GM19238 (cell line): ENCODE measurements around the gene PITPNB.

ENCODE experiments used
- DNase-seq: peaks from one replicate; pipeline ENCODE4 v3.0.0; 2011; ENCODE audit warnings: low spot score; ENCODE audit not compliant: insufficient read length

The PITPNB gene

DNA sequence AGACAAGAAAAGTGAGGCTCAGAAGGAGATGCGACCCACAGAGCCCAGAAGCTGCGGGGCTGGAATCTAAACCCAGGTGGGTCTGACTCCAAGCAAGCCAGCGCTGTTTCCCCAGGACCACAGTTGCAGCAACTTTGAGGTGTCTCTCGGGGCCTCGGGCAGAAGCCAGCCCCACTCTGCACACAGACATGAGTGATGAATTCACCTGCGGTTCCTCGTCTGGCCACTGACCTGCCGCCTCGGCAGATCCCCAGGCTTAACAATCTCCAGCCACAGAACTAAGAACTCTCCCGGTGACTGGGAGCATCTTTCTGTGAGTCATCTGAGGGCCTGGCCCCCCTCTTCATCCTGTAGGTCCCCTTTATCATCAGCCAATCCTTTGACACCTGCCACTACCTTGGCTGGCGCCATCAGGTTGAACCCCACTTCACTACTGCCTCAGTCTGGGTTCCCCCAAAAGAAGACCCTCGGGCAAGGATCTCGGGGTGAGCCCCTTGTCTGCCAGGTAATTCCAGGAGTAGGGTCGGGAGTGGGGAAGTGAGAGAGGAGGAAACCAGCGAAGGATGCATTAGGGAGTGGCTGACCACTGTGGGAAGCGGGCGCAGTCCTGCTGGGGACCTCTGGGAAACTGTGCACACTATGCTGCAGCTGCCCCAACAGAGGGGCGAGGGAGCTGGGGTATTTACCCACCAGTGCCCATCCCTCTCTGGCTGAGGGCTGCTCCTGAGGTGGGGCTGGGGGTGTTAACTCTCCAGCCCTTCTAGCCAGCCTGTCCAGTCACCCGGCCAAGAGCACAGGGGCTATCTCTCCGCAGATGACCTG lies 84.5 kb downstream of the PITPNB start:
- DNase-seq = no peak

- DNase-seq = no peak
Observed at GRCh38 chr22:27833803-27834202, 85.3 kb downstream of the PITPNB start.

DNA sequence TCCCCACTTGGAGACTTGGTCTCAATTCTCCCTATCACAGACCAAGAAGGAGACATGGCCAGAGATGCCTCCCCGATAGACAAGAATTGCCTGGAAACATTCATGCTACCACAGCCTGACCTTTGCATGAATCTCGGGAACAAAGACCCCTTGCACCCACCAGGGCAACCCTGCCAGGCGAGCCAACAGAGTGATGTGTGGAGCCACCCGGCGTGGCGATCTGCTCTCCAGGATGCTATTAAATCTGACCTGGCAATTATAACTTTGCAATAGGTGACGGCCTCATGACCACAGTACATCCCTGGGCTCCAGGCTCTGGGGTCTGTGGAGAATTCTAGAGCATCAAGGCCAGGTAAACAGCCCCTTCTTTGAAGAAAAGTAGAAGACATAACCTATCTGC lies 86.5 kb downstream of the PITPNB start:
- DNase-seq = no peak

- DNase-seq = no peak
Observed at GRCh38 chr22:27829620-27830019, 89.4 kb downstream of the PITPNB start.

DNA sequence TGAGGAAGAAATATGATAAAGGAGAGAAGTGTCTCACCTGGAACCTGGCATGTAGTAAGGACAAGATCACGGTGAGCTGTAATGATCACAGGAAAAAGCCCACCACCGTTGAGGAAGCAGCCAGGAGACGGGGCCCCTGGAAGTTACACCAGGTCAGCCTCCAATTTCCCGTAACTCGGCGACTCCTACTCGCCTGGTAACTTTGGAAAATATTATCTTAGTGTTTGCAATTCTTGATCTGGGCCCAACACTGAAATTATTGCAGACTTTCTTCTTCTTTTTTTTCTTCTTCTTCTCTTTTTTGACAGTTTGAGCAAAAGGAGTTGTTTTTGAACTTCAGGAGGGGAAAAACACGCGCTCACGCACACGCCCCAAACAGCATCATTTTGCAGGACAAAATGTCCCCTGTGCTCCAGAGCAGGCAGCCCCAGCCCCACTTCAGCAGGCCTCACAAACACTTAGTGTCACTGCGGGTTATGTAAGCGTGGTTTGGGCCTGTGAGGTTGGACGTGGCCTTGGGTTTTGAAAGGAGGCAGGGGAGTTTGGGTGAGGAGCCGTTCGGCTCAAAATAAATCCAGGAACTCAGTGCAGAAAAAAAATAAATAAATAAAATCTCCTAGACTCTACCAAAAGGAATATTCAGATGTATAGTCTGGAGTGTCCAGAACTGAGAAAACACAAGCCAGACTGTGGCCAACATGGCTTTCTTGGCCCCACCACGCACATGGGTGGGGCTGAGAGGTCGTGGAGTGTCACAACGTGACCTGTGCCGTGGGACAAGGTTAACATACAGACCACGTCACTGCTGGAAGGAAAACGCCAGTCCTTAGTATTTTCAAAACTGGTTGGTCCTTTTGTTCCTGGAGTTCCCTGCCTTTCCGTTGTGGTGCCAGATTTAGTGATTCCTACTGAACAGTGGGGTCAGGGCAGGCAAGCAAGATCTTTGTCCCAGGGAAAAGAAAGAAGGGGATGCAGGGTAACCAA lies 91.2 kb downstream of the PITPNB start:
- no peak for DNase-seq

DNA sequence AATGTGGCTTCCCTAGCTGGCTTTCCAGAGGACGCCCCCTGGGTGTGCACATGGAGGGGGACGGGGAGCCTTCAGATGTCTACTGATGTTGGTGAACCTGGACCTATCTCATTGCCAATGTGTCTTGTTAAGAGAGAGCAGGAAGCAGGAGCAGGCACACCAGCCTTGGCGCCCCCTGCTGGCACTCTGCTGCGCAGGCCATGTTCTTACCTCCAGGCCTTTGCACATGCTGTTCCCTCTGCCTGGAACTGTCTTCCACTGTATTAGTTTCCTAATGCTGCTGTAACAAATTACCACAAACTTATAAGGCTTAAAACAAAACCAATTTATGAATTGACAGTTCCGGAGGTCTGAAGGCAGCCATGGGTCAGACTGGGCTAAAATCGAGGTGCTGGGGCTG lies 93.9 kb downstream of the PITPNB start:
- DNase-seq = no peak

- DNase-seq = no peak
Observed at GRCh38 chr22:27823221-27823620, 95.8 kb downstream of the PITPNB start.

GRCh38 chr22:27820896-27821866 lies 97.9 kb downstream of the PITPNB start:
- no peak for DNase-seq

- no peak for DNase-seq
Observed at GRCh38 chr22:27816552-27816951, 102.5 kb downstream of the PITPNB start.

GRCh38 chr22:27815826-27816530 lies 103.1 kb downstream of the PITPNB start:
- no peak for DNase-seq

GRCh38 chr22:27814993-27815392 lies 104.1 kb downstream of the PITPNB start:
- DNase-seq = no peak

DNA sequence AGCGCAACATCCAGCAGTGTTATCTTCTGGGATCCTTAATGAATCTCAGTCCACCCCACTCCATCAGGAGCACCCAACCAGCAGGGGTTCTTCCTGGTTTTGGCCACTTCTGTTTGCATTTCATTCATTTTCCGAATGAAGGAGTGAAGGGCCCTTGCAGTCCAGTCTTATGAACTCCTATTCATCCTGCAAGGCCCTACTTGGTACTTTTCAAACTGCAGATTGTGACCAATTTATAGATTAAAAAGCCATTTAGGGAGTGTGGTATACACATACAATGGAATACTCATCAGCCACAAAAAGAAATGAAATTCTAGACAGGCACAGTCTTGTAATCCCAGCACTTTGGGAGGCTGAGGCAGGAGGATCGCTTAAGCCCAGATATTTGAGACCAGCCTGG lies 107.3 kb downstream of the PITPNB start:
- DNase-seq = no peak

- no peak for DNase-seq
Observed at GRCh38 chr22:27810609-27811151, 108.4 kb downstream of the PITPNB start.

DNA sequence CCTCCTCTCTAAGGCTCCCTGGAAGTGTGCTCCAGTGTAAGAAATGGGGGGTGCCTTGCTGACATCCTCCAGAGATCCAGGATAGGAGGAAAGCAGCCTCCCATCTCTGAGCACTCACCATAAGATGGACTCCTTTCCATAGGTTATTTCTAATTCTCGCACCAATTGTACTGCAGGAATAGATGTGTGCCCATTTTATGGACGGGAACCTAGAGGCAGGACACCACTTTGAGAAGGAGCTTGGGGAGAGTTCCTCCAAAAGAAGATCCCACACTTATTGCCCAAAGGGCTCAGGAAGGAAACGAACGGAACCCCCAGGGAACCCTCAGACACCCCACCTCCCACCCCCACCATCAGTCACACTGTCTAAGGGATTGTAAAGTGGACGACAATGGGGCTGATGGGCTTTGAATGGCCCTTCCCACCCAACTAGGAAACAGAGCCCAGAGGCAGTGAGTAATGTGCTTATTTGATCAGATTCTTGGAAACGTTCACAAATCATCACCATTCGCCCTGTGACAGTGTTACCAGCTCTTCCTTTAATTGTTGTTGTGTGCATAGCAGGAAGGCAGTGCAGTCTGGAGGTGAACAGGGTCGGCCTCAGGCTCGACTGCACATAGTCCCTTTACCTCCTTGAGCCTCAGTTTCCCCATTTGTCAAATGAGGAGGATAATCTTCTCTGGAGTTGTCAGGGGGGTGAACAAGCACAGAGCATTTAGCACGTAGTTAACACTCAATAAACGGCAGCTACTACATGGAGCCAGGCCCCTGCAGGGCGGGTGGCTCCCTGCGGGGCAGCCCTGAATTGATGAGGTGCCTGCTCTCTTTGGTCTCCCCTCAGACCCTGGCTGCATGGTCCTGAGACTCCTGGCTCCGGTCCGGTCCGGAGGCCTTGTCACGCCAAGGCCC lies 109.1 kb downstream of the PITPNB start:
- DNase-seq = no peak

DNA sequence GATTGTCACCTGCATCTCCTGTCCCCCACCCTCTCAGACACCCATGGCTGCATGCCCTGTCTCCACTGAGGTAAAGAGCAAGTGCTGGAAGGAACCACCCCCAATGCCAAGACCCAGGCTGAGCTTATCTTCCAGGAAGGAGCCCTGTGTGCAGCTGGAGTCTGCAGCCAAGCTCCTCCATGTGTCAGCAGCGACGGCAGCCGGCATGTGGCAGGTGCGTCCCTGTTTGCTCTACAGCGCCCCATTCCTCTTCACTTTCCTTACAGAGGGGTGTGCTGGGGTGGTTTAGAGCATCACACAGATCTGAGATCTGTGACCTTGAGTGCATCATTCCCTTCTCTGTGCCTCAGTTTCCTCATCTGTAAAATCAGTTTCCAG lies 109.8 kb downstream of the PITPNB start:
- no peak for DNase-seq

DNA sequence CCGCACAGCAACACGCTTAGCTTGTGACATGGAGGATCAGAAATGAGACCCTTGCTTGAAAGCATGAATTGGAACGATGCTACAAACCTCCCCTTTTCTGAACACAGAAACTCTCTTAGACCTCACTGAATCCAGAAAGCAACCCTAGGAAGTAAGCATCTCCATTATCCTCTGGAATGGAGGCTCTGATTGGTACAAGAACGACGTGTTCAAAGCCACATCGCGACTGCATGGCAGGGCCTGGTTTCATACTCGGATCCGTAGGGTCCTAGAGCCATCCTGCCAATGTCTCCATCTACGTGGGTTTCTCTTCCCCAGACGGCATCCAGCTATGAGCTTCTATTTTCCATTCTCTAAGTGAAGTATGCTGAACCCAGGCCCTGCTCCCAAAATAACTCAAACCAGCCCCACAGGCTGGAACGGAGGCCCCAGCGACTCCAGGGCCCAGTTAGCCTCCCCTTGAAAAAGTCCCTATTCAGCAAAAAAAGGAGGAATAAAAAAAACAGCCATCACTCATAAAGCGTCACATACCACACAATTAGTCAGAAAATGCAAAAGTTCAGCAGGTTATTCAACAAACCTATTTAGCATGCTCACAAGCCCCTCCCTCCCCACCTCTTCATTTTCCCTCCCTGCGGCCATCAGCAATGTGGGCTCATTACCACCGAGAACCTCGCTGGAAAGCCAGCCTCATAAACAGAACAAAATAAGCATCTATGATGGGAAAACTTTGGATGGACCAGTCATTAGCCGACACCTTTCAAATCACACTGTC lies 110.4 kb downstream of the PITPNB start:
- DNase-seq = no peak

DNA sequence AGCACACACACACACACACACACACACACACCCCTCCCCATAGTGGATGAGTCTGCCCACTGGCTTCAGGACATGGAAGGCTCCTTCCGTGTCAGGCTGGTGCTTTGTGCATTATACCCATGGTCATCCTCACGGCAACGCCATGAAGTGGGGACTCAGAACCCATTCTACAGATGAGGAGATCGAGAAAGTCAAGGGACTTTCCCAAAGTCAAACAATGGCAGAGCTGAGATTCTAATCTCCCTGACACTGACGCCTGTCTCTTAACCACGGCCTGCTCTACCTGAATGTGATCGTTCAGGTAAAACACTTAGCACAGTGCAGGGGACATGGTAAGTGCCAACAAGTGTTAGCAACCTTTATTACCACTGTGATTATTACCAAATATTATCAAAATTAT lies 113.2 kb downstream of the PITPNB start:
- no peak for DNase-seq
